Caco-2 (cell line): Measurements from ENCODE around the gene TAS2R4. TPM values are rescaled to one million over a fixed set of nuclear protein-coding genes. Genes with fewer than 3 reads are reported as not detected.

Source experiments
- BruUV-seq: library from RNA; stranded (reverse); fragments of 400-500 nt; replicated peaks from 2 replicates; lab custom pipeline; 2021; lab: Mats Ljungman, UMichigan
- CTCF ChIA-PET: fragments of 300-600 bp; sonication (Branson Sonifier 250); formaldehyde crosslinking; loops from one replicate; lab custom pipeline; 2022; ENCODE audit warnings: antibody characterized with exemption; lab: Charles Lee
- POLR2A ChIA-PET: fragments of 300-600 bp; sonication (Branson Sonifier 250); formaldehyde crosslinking; loops from one replicate; lab custom pipeline; 2022; ENCODE audit warnings: antibody characterized with exemption; lab: Charles Lee
- DNase-seq, 2 experiments: peaks; one replicate each; pipeline versions ENCODE4 v3.0.0 to v3.0.0-alpha.2; 2020 to 2022
- H3K27me3 ChIP-seq: replicated peaks from 2 replicates; pipeline ENCODE4 v1.6.0; 2011; ENCODE audit warnings: low read length; ENCODE audit not compliant: control insufficient read depth, insufficient read depth
- H3K36me3 ChIP-seq: 2 replicates; pipeline ENCODE4 v1.5.1; 2011; ENCODE audit warnings: low read length; ENCODE audit not compliant: control insufficient read depth, insufficient read depth
- H3K4me1 ChIP-seq: fragments of 250-450 bp; sonication (Bioruptor Pico); 2 replicates; pipeline ENCODE4 v1.5.1; 2020; ENCODE audit warnings: mild to moderate bottlenecking
- H3K4me3 ChIP-seq: 2 replicates; pipeline ENCODE4 v1.5.1; 2011; ENCODE audit warnings: low read depth, mild to moderate bottlenecking, control low read depth, low read length
- H3K9me3 ChIP-seq: fragments of 250-450 bp; sonication (Bioruptor Pico); 2 replicates; pipeline ENCODE4 v1.5.1; 2020; ENCODE audit warnings: mild to moderate bottlenecking, moderate library complexity
- H3K27ac Mint-ChIP-seq: one replicate; pipeline ENCODE4 v1.8.0; 2022; ENCODE audit warnings: mixed read lengths; ENCODE audit not compliant: unreplicated experiment
- H3K27me3 Mint-ChIP-seq: one replicate; pipeline ENCODE4 v1.8.0; 2022; ENCODE audit warnings: mixed read lengths; ENCODE audit not compliant: insufficient read depth, unreplicated experiment
- H3K36me3 Mint-ChIP-seq: one replicate; pipeline ENCODE4 v1.8.0; 2022; ENCODE audit warnings: mild to moderate bottlenecking, mixed read lengths; ENCODE audit not compliant: insufficient read depth, unreplicated experiment
- H3K4me1 Mint-ChIP-seq: one replicate; pipeline ENCODE4 v1.8.0; 2022; ENCODE audit warnings: low read depth, mixed read lengths; ENCODE audit not compliant: unreplicated experiment
- H3K4me3 Mint-ChIP-seq: one replicate; pipeline ENCODE4 v1.8.0; 2022; ENCODE audit warnings: mild to moderate bottlenecking, moderate library complexity, mixed read lengths; ENCODE audit not compliant: unreplicated experiment
- H3K9me3 Mint-ChIP-seq: one replicate; pipeline ENCODE4 v1.8.0; 2022; ENCODE audit warnings: mixed read lengths; ENCODE audit not compliant: unreplicated experiment
- intact Hi-C: fragments of 100-400 bp; cut with micrococcal nuclease; formaldehyde crosslinking; loops from one replicate; pipeline ENCODE4 v1.10.0; 2022; ENCODE audit not compliant: unreplicated experiment
- total RNA-seq: library from RNA; stranded (reverse); gene quantifications from 2 replicates; pipeline ENCODE4 v1.2.3, GENCODE V29; 2022
- TF ChIP-seq, protein P1 (sequence below), 2 experiments: fragments of 200-600 bp in 1 of 2; IDR thresholded peaks; 1 replicate in 1 of 2; 2 replicates in 1 of 2; pipeline versions ENCODE4 v1.5.1 to v1.8.0; 2011 to 2022; ENCODE audit warnings: antibody characterized with exemption in 1 of 2, control low read depth in 1 of 2, inconsistent platforms in 1 of 2, low read depth in 1 of 2, low read length in 1 of 2, mild to moderate bottlenecking in 1 of 2, moderate library complexity in 1 of 2; ENCODE audit not compliant: insufficient read depth in 1 of 2, severe bottlenecking in 1 of 2, unreplicated experiment in 1 of 2

Gene TAS2R4
- total RNA-seq, 1 experiment from 2014 or later = 1.2 TPM

DNA sequence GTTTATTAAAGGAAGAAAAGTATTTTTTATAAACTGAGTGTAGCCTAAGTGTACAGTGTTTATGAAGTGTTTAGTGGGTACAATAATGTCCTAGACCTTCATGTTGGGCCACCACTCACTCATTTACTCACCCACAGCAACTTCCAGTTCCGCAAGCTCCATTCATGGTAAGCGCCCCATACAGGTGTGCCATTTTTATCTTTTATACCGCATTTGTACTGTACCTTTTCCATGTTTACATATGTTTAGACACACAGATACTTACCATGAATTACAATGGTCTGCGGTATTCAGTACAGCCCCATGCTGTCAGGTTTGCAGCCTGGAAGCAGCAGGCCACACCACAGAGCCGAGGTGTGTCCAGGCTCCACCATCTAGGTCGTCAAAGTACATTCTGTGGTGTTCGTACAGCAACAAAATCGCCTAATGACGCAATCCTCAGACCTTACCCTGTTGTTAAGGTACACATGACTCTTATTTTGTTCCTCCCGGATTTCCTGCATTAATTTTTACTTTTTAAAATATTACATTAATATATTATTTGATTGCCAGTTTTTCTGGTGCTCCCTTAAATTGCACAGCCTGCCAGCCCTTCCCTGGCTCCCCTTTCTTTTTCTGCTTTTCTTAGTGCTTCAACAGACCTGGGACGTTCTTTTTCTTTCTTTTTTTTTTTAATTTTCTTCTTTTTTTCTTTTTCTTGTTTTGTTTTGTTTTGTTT is 39.2 kb upstream of the TAS2R4 start:
- Mint-ChIP-seq H3K4me3 (peak overlapping the region; percentile 87), H3K27me3 (no peaks in the 10 kb centered on the region), H3K27ac (peak overlapping the region; percentile 98), H3K4me1 (peaks cover 18% of the 10 kb centered on the region), H3K36me3 (peaks cover 33% of the 10 kb centered on the region), H3K9me3 (no peaks in the 10 kb centered on the region)
- TF ChIP-seq, protein P1, sequence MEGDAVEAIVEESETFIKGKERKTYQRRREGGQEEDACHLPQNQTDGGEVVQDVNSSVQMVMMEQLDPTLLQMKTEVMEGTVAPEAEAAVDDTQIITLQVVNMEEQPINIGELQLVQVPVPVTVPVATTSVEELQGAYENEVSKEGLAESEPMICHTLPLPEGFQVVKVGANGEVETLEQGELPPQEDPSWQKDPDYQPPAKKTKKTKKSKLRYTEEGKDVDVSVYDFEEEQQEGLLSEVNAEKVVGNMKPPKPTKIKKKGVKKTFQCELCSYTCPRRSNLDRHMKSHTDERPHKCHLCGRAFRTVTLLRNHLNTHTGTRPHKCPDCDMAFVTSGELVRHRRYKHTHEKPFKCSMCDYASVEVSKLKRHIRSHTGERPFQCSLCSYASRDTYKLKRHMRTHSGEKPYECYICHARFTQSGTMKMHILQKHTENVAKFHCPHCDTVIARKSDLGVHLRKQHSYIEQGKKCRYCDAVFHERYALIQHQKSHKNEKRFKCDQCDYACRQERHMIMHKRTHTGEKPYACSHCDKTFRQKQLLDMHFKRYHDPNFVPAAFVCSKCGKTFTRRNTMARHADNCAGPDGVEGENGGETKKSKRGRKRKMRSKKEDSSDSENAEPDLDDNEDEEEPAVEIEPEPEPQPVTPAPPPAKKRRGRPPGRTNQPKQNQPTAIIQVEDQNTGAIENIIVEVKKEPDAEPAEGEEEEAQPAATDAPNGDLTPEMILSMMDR (IDR thresholded peaks at IDR 0.05; ENCODE audit: insufficient read depth in 1 of 2, low read depth in 1 of 2, low read length in 1 of 2, severe bottlenecking in 1 of 2, unreplicated experiment in 1 of 2) = no peak
- TSS peak; percentile 83 for BruUV-seq
- peaks cover 1% of the 10 kb centered on the region; the same call in 1 of the 2 replicates for H3K36me3 ChIP-seq
- POLR2A ChIA-PET = interaction anchor here (0.6 to 1.6 kb wide), 7 partner anchors 23 to 87 kb away, joined by 3 to 16 read pairs (median 3); no protein-coding TSS in a partner anchor
- peak overlapping the region; percentile 57 for H3K4me3 ChIP-seq
- 0 out of 2 replicates have a peak, but pooled peaks cover 5% of the 10 kb centered on the region for H3K4me1 ChIP-seq
- intact Hi-C loops = loop anchor here (5.0 kb wide), 1 partner anchor 450 kb away; no protein-coding TSS in a partner anchor
- DNase-seq = peak; percentile 46 to 51
- CTCF ChIA-PET = interaction anchor here (0.5 to 3.9 kb wide), 15 partner anchors 23 to 695 kb away, joined by 3 to 65 read pairs (median 4); no protein-coding TSS in a partner anchor
- H3K9me3 ChIP-seq = no peaks in the 10 kb centered on the region
- H3K27me3 ChIP-seq = no peaks in the 10 kb centered on the region

DNA sequence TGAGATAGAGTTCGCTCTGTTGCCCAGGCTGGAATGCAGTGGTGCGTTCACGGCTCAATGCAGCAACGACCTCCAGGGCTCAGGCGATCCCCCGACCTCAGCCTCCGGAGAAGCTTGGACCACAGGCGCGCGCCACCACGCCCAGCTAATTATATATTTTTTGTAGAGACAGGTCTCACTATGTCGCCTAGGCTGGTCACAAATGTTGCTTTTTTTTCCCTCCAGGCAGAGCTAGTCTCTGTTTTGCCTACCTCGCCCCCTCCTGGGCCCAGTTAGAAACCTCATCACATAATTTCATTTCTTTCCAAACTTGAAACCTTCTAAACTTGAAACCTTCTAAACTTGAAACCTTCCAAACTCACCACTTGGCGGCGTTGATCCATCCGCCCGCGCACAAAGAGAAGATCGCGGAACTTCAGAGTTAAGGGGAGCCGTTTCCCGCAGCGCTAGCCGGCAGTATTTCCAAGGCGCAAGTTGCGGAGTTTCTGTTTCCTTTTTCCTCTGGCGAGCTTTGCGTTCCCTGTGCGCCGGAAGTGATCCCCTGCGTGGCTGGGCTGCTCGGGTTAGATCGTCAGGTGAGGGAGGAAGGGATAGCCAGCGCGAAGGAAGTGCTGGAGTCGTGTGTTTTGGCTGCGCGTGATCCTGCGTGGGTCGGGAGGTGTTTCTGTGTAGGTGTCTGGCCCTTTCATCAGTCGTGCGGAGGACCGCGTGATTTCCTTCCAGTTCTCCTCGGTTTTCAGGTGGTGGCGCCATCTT is 38.5 kb upstream of the TAS2R4 start, which contains the start of gene SSBP1:
Gene SSBP1 (plus strand): TSS at position 523 of the 756 bp plus-strand sequence. CDS start 809 bp downstream, outside the sequence.
- H3K4me3 Mint-ChIP-seq = peak within 1 kb of the TSS; percentile 87
- no peaks in the 10 kb centered on the region for H3K27me3 Mint-ChIP-seq
- no TSS peak for BruUV-seq
- Histone ChIP-seq H3K4me1 (0 out of 2 replicates have a peak, but pooled peaks cover 5% of the 10 kb centered on the region), H3K9me3 (no peaks in the 10 kb centered on the region), H3K27me3 (no peaks in the 10 kb centered on the region), H3K36me3 (peaks cover 1% of the 10 kb centered on the region; the same call in 1 of the 2 replicates), H3K4me3 (peak within 1 kb of the TSS; percentile 87)
- DNase-seq = peak; percentile 93 to 94
- intact Hi-C loops = loop anchor here (1.0 to 5.0 kb wide), 4 partner anchors 24 to 449 kb away; partner anchors contain the start of gene DENND11
- TF ChIP-seq, protein P1 (IDR thresholded peaks at IDR 0.05; ENCODE audit: insufficient read depth in 1 of 2, low read depth in 1 of 2, low read length in 1 of 2, severe bottlenecking in 1 of 2, unreplicated experiment in 1 of 2) = peak; percentile 61 to 92
- H3K36me3 Mint-ChIP-seq = peaks cover 40% of the 10 kb centered on the region
- H3K9me3 Mint-ChIP-seq = no peaks in the 10 kb centered on the region
- CTCF ChIA-PET = interaction anchor here (0.5 to 3.9 kb wide), 15 partner anchors 23 to 696 kb away, joined by 3 to 65 read pairs (median 4); no protein-coding TSS in a partner anchor
- POLR2A ChIA-PET = interaction anchor here (0.5 to 1.6 kb wide), 8 partner anchors 19 to 88 kb away, joined by 3 to 16 read pairs (median 3); no protein-coding TSS in a partner anchor
- peaks cover 24% of the 10 kb centered on the region for H3K4me1 Mint-ChIP-seq
- H3K27ac Mint-ChIP-seq = peak within 1 kb of the TSS; percentile 98
